ENCODE results near the gene CACNB2. TPM values are rescaled to one million over a fixed set of nuclear protein-coding genes. Genes with fewer than 3 reads are reported as not detected.

Gene CACNB2
- total and polyA plus RNA-seq, 3 experiments from 2014 or later = 0.14 TPM; not detected in 2

DNA sequence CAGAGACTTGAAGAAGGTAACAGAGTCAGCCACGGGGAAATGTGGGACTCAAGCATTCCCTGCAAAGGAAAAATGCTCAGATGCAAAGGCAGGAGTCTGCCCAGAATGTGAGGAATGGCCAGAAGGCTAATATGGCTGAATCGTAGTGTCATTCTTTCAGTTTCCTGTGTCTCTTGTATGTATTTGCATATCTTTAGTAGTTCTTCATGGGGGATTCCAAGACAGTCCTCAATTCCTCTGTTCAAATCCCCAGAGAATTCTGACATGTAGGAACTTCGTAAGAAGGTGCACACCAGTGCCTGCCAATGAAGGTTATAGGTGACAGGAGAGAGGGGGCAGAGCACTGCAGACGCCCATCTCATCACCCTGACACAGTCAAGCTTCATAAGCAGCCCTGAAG lies 154.4 kb downstream of the CACNB2 start:
- CTCF ChIA-PET = no interaction called here
- Histone ChIP-seq H3K4me1 (ENCODE audit: insufficient read depth, low read length) (no peaks in the 10 kb centered on the region), H3K27me3 (ENCODE audit: insufficient read depth, low read length, poor library complexity, severe bottlenecking) (no peaks in the 10 kb centered on the region), H3K27ac (ENCODE audit: low read depth, low read length) (no peak overlapping the region), H3K36me3 (ENCODE audit: insufficient read depth, low read length) (no peaks in the 10 kb centered on the region), H3K4me3 (ENCODE audit: low read length) (no peak overlapping the region), H3K9me3 (ENCODE audit: low read length) (no peaks in the 10 kb centered on the region)
- Mint-ChIP-seq H3K4me3 (no peak overlapping the region), H3K36me3 (no peaks in the 10 kb centered on the region), H3K4me1 (no peaks in the 10 kb centered on the region), H3K9me3 (no peaks in the 10 kb centered on the region), H3K27me3 (no peaks in the 10 kb centered on the region), H3K27ac (no peak overlapping the region)
- no peak for DNase-seq
- POLR2A ChIA-PET = no interaction called here

DNA sequence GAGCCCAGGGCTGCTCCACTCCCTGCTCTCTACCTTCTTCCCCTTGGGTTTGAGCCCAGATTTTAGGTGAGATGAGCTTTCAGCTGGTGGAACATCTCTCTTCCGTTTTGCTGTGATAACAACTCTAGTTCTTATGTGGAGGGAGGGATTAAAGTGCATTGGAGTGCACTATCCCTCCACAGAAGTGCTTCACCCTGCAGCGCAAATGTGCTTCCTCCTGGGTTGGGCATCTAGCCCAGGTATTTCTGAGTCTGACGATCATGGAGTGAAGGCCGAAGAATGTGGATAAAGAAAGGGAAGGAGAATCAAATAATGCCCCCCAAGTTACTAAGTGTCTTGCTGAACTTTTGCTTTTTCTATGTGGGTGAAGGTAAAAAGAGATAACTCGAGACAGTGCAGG lies 157.4 kb downstream of the CACNB2 start:
- Mint-ChIP-seq H3K9me3 (no peaks in the 10 kb centered on the region), H3K36me3 (no peaks in the 10 kb centered on the region), H3K4me3 (no peak overlapping the region), H3K4me1 (no peaks in the 10 kb centered on the region), H3K27me3 (no peaks in the 10 kb centered on the region), H3K27ac (no peak overlapping the region)
- ChIA-PET CTCF (no interaction called here), POLR2A (no interaction called here)
- Histone ChIP-seq H3K9me3 (ENCODE audit: low read length) (no peaks in the 10 kb centered on the region), H3K4me3 (ENCODE audit: low read length) (no peak overlapping the region), H3K4me1 (ENCODE audit: insufficient read depth, low read length) (no peaks in the 10 kb centered on the region), H3K36me3 (ENCODE audit: insufficient read depth, low read length) (no peaks in the 10 kb centered on the region), H3K27ac (ENCODE audit: low read depth, low read length) (no peak overlapping the region), H3K27me3 (ENCODE audit: insufficient read depth, low read length, poor library complexity, severe bottlenecking) (no peaks in the 10 kb centered on the region)
- no peak for DNase-seq

- Mint-ChIP-seq H3K27me3 (no peaks in the 10 kb centered on the region), H3K27ac (no peak overlapping the region), H3K4me1 (no peaks in the 10 kb centered on the region), H3K36me3 (no peaks in the 10 kb centered on the region), H3K4me3 (no peak overlapping the region), H3K9me3 (no peaks in the 10 kb centered on the region)
- no peak for DNase-seq
- POLR2A ChIA-PET = no interaction called here
- H3K4me3 ChIP-seq (ENCODE audit: low read length) = no peak overlapping the region
- no peak overlapping the region for H3K27ac ChIP-seq (ENCODE audit: low read depth, low read length)
- CTCF ChIA-PET = no interaction called here
- no peaks in the 10 kb centered on the region for H3K36me3 ChIP-seq (ENCODE audit: insufficient read depth, low read length)
- no peaks in the 10 kb centered on the region for H3K27me3 ChIP-seq (ENCODE audit: insufficient read depth, low read length, poor library complexity, severe bottlenecking)
- no peaks in the 10 kb centered on the region for H3K4me1 ChIP-seq (ENCODE audit: insufficient read depth, low read length)
- no peaks in the 10 kb centered on the region for H3K9me3 ChIP-seq (ENCODE audit: low read length)
Observed at GRCh38 chr10:18298256-18298655, 158.0 kb downstream of the CACNB2 start.

- CTCF ChIA-PET = no interaction called here
Observed at GRCh38 chr10:18303851-18304801, 163.9 kb downstream of the CACNB2 start.

DNA sequence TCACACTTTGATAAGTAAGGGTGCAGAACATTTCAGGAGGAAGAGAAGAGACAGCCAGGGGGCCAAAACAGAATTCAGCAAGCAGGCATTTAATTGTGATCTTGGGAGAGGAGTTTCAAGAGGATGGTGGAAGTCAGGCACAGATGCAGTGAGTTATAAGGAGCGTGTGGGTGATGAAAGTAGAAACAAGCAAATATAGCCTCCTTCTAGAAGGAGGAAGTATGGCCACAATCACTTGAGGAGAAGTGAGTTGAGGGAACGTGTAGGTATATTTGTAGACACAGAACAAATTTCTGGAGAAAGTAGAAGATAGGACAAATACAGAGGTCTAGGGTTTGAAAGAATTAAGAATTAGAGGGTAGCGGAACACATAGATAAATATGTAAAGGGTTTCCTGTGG lies 165.8 kb downstream of the CACNB2 start:
- ChIA-PET POLR2A (no interaction called here), CTCF (no interaction called here)
- no peaks in the 10 kb centered on the region for H3K4me1 Mint-ChIP-seq
- H3K36me3 ChIP-seq (ENCODE audit: insufficient read depth, low read length) = no peaks in the 10 kb centered on the region
- H3K36me3 Mint-ChIP-seq = no peaks in the 10 kb centered on the region
- no peaks in the 10 kb centered on the region for H3K27me3 Mint-ChIP-seq
- H3K9me3 ChIP-seq (ENCODE audit: low read length) = no peaks in the 10 kb centered on the region
- no peak overlapping the region for H3K27ac ChIP-seq (ENCODE audit: low read depth, low read length)
- H3K4me1 ChIP-seq (ENCODE audit: insufficient read depth, low read length) = no peaks in the 10 kb centered on the region
- no peak overlapping the region for H3K27ac Mint-ChIP-seq
- H3K27me3 ChIP-seq (ENCODE audit: insufficient read depth, low read length, poor library complexity, severe bottlenecking) = no peaks in the 10 kb centered on the region
- H3K4me3 Mint-ChIP-seq = no peak overlapping the region
- DNase-seq = no peak
- H3K9me3 Mint-ChIP-seq = peaks cover 0 to 2% (median 0%) of the 10 kb centered on the region in 5 donors
- H3K4me3 ChIP-seq (ENCODE audit: low read length) = no peak overlapping the region

More at GRCh38 chr10:18303851-18304801, 163.9 kb downstream of the CACNB2 start:
- Mint-ChIP-seq H3K27me3 (no peaks in the 10 kb centered on the region), H3K27ac (no peak overlapping the region), H3K4me1 (no peaks in the 10 kb centered on the region), H3K9me3 (no peaks in the 10 kb centered on the region), H3K4me3 (no peak overlapping the region), H3K36me3 (no peaks in the 10 kb centered on the region)
- H3K4me1 ChIP-seq (ENCODE audit: insufficient read depth, low read length) = no peaks in the 10 kb centered on the region
- no peak for DNase-seq
- POLR2A ChIA-PET = no interaction called here
- no peaks in the 10 kb centered on the region for H3K36me3 ChIP-seq (ENCODE audit: insufficient read depth, low read length)
- no peak overlapping the region for H3K27ac ChIP-seq (ENCODE audit: low read depth, low read length)
- H3K27me3 ChIP-seq (ENCODE audit: insufficient read depth, low read length, poor library complexity, severe bottlenecking) = no peaks in the 10 kb centered on the region
- no peaks in the 10 kb centered on the region for H3K9me3 ChIP-seq (ENCODE audit: low read length)
- no peak overlapping the region for H3K4me3 ChIP-seq (ENCODE audit: low read length)

- H3K27me3 ChIP-seq (ENCODE audit: insufficient read depth, low read length, poor library complexity, severe bottlenecking) = no peaks in the 10 kb centered on the region
- Mint-ChIP-seq H3K4me1 (no peaks in the 10 kb centered on the region), H3K27me3 (no peaks in the 10 kb centered on the region), H3K4me3 (no peak overlapping the region), H3K27ac (no peak overlapping the region), H3K9me3 (peaks cover 0 to 3% (median 0%) of the 10 kb centered on the region in 5 donors), H3K36me3 (no peaks in the 10 kb centered on the region)
- POLR2A ChIA-PET = no interaction called here
- CTCF ChIA-PET = no interaction called here
- no peak for DNase-seq
- H3K27ac ChIP-seq (ENCODE audit: low read depth, low read length) = no peak overlapping the region
- no peak overlapping the region for H3K4me3 ChIP-seq (ENCODE audit: low read length)
- H3K36me3 ChIP-seq (ENCODE audit: insufficient read depth, low read length) = no peaks in the 10 kb centered on the region
- H3K9me3 ChIP-seq (ENCODE audit: low read length) = no peaks in the 10 kb centered on the region
- no peaks in the 10 kb centered on the region for H3K4me1 ChIP-seq (ENCODE audit: insufficient read depth, low read length)
Observed at GRCh38 chr10:18308600-18308999, 168.4 kb downstream of the CACNB2 start.

DNA sequence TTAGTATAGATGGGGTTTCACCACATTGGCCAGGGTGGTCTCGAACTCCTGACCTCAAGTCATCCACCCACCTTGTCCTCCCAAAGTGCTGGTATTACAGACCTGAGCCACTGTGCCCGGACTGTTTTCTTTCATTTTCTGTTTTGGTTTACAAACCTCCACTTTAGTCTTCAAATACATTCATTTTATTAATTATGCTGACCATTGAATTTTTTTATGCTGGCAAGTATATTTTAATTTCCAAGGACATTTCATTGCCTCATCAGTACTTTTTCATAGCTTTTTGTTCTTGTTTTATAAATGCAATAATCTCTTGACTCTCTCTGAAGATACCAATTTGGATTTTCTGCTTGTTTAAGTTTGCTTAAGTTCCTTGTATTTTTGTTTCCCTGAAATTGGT lies 170.5 kb downstream of the CACNB2 start:
- DNase-seq = no peak
- no peak overlapping the region for H3K4me3 ChIP-seq (ENCODE audit: low read length)
- no peak overlapping the region for H3K27ac ChIP-seq (ENCODE audit: low read depth, low read length)
- H3K36me3 Mint-ChIP-seq = no peaks in the 10 kb centered on the region
- H3K4me3 Mint-ChIP-seq = no peak overlapping the region
- H3K9me3 ChIP-seq (ENCODE audit: low read length) = no peaks in the 10 kb centered on the region
- CTCF ChIA-PET = no interaction called here
- peaks cover 0 to 3% (median 0%) of the 10 kb centered on the region in 5 donors for H3K9me3 Mint-ChIP-seq
- H3K4me1 ChIP-seq (ENCODE audit: insufficient read depth, low read length) = no peaks in the 10 kb centered on the region
- H3K4me1 Mint-ChIP-seq = no peaks in the 10 kb centered on the region
- no peaks in the 10 kb centered on the region for H3K36me3 ChIP-seq (ENCODE audit: insufficient read depth, low read length)
- POLR2A ChIA-PET = no interaction called here
- no peak overlapping the region for H3K27ac Mint-ChIP-seq
- no peaks in the 10 kb centered on the region for H3K27me3 ChIP-seq (ENCODE audit: insufficient read depth, low read length, poor library complexity, severe bottlenecking)
- no peaks in the 10 kb centered on the region for H3K27me3 Mint-ChIP-seq

DNA sequence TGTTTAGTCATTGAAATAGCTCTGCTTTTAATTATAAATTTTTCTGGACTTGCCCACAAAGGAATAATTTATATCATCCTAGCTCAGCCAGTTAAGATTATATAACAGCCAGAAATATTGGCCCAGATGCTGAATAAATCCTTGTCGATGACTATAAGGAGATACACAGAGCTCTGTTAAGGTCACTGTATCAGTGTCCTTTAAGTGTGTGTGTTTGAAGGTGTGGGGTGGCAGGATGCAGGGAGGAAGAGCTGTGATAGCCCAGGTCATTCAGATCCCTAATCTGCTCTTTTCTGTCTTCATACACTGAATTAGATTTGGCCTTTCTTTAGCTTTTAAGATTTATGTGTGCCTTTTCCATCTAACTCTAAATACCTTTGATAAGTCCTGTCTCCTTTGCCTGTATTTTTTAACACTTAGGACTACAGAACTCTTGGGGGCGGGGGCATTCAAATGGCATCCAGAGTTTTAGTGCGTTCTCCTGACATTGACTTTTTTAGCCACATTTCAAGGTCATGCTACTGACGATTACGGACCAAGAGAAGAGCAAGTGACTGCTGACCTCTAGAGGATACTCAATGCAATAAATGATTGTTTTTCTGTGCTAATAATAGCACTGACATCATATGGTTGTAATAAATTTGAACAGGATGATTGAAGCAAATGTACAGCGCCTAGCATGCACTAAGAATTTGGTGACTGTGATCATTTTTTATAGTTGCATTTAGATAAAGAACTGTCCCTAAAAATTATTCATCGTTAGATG lies 172.3 kb downstream of the CACNB2 start:
- Mint-ChIP-seq H3K4me1 (no peaks in the 10 kb centered on the region), H3K4me3 (no peak overlapping the region), H3K27ac (no peak overlapping the region), H3K27me3 (no peaks in the 10 kb centered on the region), H3K9me3 (peaks cover 0 to 5% (median 0%) of the 10 kb centered on the region in 5 donors), H3K36me3 (no peaks in the 10 kb centered on the region)
- Histone ChIP-seq H3K9me3 (ENCODE audit: low read length) (no peaks in the 10 kb centered on the region), H3K27me3 (ENCODE audit: insufficient read depth, low read length, poor library complexity, severe bottlenecking) (no peaks in the 10 kb centered on the region), H3K4me1 (ENCODE audit: insufficient read depth, low read length) (no peaks in the 10 kb centered on the region), H3K36me3 (ENCODE audit: insufficient read depth, low read length) (no peaks in the 10 kb centered on the region), H3K27ac (ENCODE audit: low read depth, low read length) (no peak overlapping the region), H3K4me3 (ENCODE audit: low read length) (no peak overlapping the region)
- CTCF ChIA-PET = no interaction called here
- POLR2A ChIA-PET = no interaction called here
- no peak for DNase-seq
